ENCODE measurements around the gene NUP214. TPM values are rescaled to one million over a fixed set of nuclear protein-coding genes. Genes with fewer than 3 reads are reported as not detected.

NUP214 gene
- total RNA-seq, 1 donor from 2014 or later: 32.6 TPM

GRCh38 chr9:131273856-131274673 is 148.7 kb downstream of the NUP214 start:
- Mint-ChIP-seq H3K4me3 (ENCODE audit: unreplicated experiment) (no peak overlapping the region), H3K36me3 (ENCODE audit: low read depth) (no peaks in the 10 kb centered on the region), H3K9me3 (ENCODE audit: low read depth) (no peaks in the 10 kb centered on the region), H3K27me3 (ENCODE audit: low read depth) (peaks cover 2% of the 10 kb centered on the region), H3K4me1 (ENCODE audit: low read depth) (peaks cover 2% of the 10 kb centered on the region), H3K27ac (ENCODE audit: unreplicated experiment) (no peak overlapping the region)
- DNase-seq (ENCODE audit: low spot score): no peak
- no peak for TF ChIP-seq CTCF (IDR thresholded peaks at IDR 0.05)

- Mint-ChIP-seq H3K27ac (ENCODE audit: unreplicated experiment) (no peak overlapping the region), H3K36me3 (ENCODE audit: low read depth) (no peaks in the 10 kb centered on the region), H3K4me3 (ENCODE audit: unreplicated experiment) (no peak overlapping the region), H3K4me1 (ENCODE audit: low read depth) (peaks cover 2% of the 10 kb centered on the region), H3K27me3 (ENCODE audit: low read depth) (peaks cover 2% of the 10 kb centered on the region), H3K9me3 (ENCODE audit: low read depth) (no peaks in the 10 kb centered on the region)
- DNase-seq (ENCODE audit: low spot score): no peak
- TF ChIP-seq CTCF (IDR thresholded peaks at IDR 0.05): no peak
Measured at GRCh38 chr9:131274674-131275331, 149.4 kb downstream of the NUP214 start.

GRCh38 chr9:131275332-131276093 is 150.1 kb downstream of the NUP214 start:
- Mint-ChIP-seq H3K27me3 (ENCODE audit: low read depth) (peaks cover 2% of the 10 kb centered on the region), H3K36me3 (ENCODE audit: low read depth) (no peaks in the 10 kb centered on the region), H3K4me1 (ENCODE audit: low read depth) (peaks cover 2% of the 10 kb centered on the region), H3K9me3 (ENCODE audit: low read depth) (no peaks in the 10 kb centered on the region), H3K4me3 (ENCODE audit: unreplicated experiment) (no peak overlapping the region), H3K27ac (ENCODE audit: unreplicated experiment) (no peak overlapping the region)
- no peak for DNase-seq (ENCODE audit: low spot score)
- no peak for TF ChIP-seq CTCF (IDR thresholded peaks at IDR 0.05)

GRCh38 chr9:131276094-131276888 is 150.9 kb downstream of the NUP214 start, which contains the start of gene FAM78A:
FAM78A (minus strand) TSS chr9:131276510; CDS start chr9:131276179, 331 bp downstream.
- H3K27ac Mint-ChIP-seq (ENCODE audit: unreplicated experiment): no peak within 1 kb of the TSS
- H3K9me3 Mint-ChIP-seq (ENCODE audit: low read depth): no peaks in the 10 kb centered on the region
- no peak for TF ChIP-seq CTCF (IDR thresholded peaks at IDR 0.05)
- peak within 1 kb of the TSS; percentile 49 for H3K4me3 Mint-ChIP-seq (ENCODE audit: unreplicated experiment)
- H3K27me3 Mint-ChIP-seq (ENCODE audit: low read depth): peaks cover 6% of the 10 kb centered on the region
- peaks cover 2% of the 10 kb centered on the region for H3K4me1 Mint-ChIP-seq (ENCODE audit: low read depth)
- DNase-seq (ENCODE audit: low spot score): no peak
- no peaks in the 10 kb centered on the region for H3K36me3 Mint-ChIP-seq (ENCODE audit: low read depth)
